GM12872 (cell line): ENCODE measurements around the gene YLPM1.

Experiments used
- TF ChIP-seq, protein P1 (sequence below): IDR thresholded peaks from 3 replicates; pipeline ENCODE4 v1.5.1; 2011; ENCODE audit warnings: low read depth, mild to moderate bottlenecking, low read length, moderate library complexity; ENCODE audit not compliant: insufficient read depth

YLPM1 gene

GRCh38 chr14:74881431-74882102, 118.5 kb downstream of the YLPM1 start, which contains the start of gene DLST:
Gene DLST (plus strand): TSS chr14:74881916. CDS start chr14:74881954, 38 bp downstream.
- TF ChIP-seq, protein P1, sequence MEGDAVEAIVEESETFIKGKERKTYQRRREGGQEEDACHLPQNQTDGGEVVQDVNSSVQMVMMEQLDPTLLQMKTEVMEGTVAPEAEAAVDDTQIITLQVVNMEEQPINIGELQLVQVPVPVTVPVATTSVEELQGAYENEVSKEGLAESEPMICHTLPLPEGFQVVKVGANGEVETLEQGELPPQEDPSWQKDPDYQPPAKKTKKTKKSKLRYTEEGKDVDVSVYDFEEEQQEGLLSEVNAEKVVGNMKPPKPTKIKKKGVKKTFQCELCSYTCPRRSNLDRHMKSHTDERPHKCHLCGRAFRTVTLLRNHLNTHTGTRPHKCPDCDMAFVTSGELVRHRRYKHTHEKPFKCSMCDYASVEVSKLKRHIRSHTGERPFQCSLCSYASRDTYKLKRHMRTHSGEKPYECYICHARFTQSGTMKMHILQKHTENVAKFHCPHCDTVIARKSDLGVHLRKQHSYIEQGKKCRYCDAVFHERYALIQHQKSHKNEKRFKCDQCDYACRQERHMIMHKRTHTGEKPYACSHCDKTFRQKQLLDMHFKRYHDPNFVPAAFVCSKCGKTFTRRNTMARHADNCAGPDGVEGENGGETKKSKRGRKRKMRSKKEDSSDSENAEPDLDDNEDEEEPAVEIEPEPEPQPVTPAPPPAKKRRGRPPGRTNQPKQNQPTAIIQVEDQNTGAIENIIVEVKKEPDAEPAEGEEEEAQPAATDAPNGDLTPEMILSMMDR: no peak

GRCh38 chr14:74882103-74882920, 119.2 kb downstream of the YLPM1 start:
- TF ChIP-seq, protein P1: no peak
